ENCODE measurements around the gene CYP4F3. TPM values are rescaled to one million over a fixed set of nuclear protein-coding genes. Genes with fewer than 3 reads are reported as not detected.

CYP4F3 gene
- total RNA-seq, 2 experiments from 2014 or later, result not detected

DNA sequence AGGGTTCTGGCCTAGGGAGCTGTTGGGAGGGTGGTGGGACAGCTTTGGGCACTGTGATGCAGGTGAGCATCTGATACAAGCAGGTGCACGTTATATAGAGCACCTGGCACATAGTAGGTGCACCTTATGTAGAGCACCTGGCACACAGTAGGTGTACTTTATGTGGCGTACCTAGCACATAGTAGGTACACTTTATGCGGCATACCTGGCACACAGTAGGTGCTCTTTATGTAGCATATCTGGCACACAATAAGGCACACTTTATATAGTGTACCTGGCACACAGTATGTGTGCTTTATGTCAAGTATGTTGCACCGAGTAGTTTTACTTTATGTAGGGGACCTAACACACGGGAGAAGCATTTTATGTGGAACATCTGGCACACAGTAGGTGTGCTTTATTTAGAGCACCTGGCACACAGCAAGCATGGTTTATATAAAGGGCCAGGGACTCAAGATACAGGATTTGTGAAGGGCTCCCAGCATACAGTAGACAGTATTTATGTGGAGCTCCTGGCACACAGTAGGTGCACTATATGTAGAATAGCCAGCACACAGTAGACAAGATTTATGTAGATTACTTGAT is 30.6 kb downstream of the CYP4F3 start:
- H3K27me3 ChIP-seq (ENCODE audit: control insufficient read depth in 1 of 2, insufficient read depth in 2 of 2, low read length in 2 of 2), result peaks cover 4 to 9% of the 10 kb centered on the region in 2 experiments
- TF ChIP-seq, protein P1, sequence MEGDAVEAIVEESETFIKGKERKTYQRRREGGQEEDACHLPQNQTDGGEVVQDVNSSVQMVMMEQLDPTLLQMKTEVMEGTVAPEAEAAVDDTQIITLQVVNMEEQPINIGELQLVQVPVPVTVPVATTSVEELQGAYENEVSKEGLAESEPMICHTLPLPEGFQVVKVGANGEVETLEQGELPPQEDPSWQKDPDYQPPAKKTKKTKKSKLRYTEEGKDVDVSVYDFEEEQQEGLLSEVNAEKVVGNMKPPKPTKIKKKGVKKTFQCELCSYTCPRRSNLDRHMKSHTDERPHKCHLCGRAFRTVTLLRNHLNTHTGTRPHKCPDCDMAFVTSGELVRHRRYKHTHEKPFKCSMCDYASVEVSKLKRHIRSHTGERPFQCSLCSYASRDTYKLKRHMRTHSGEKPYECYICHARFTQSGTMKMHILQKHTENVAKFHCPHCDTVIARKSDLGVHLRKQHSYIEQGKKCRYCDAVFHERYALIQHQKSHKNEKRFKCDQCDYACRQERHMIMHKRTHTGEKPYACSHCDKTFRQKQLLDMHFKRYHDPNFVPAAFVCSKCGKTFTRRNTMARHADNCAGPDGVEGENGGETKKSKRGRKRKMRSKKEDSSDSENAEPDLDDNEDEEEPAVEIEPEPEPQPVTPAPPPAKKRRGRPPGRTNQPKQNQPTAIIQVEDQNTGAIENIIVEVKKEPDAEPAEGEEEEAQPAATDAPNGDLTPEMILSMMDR (IDR thresholded peaks at IDR 0.05), result no peak
- no peak overlapping the region for H3K27ac ChIP-seq (ENCODE audit: low read depth in 1 of 2, low read length in 2 of 2)
- Mint-ChIP-seq H3K27me3 (no peaks in the 10 kb centered on the region), H3K4me1 (ENCODE audit: low read depth) (peaks cover 23% of the 10 kb centered on the region), H3K9me3 (no peaks in the 10 kb centered on the region), H3K36me3 (ENCODE audit: low read depth) (no peaks in the 10 kb centered on the region), H3K4me3 (no peak overlapping the region), H3K27ac (peak overlapping the region; percentile 79)
- ChIA-PET CTCF (no interaction called here), POLR2A (no interaction called here)
- intact Hi-C loops (cut with DNase I, micrococcal nuclease), result no loop called here
- DNase-seq, result no peak
- no peak for ATAC-seq (ENCODE audit: poor library complexity)
- peaks cover 0 to 3% of the 10 kb centered on the region in 2 experiments for H3K9me3 ChIP-seq (ENCODE audit: control insufficient read depth in 1 of 2, insufficient read depth in 1 of 2, low read length in 2 of 2)
- no peak overlapping the region for H3K4me3 ChIP-seq (ENCODE audit: low read length)
- H3K4me1 ChIP-seq (ENCODE audit: insufficient read depth, low read length), result peaks cover 16% of the 10 kb centered on the region
- no peaks in the 10 kb centered on the region for H3K36me3 ChIP-seq (ENCODE audit: insufficient read depth, low read length)

- CTCF ChIA-PET, result no interaction called here
- Mint-ChIP-seq H3K9me3 (no peaks in the 10 kb centered on the region), H3K27ac (peak overlapping the region; percentile 79)
These were observed 31.3 kb downstream of the CYP4F3 start for GRCh38 chr19:15671891-15672579.

DNA sequence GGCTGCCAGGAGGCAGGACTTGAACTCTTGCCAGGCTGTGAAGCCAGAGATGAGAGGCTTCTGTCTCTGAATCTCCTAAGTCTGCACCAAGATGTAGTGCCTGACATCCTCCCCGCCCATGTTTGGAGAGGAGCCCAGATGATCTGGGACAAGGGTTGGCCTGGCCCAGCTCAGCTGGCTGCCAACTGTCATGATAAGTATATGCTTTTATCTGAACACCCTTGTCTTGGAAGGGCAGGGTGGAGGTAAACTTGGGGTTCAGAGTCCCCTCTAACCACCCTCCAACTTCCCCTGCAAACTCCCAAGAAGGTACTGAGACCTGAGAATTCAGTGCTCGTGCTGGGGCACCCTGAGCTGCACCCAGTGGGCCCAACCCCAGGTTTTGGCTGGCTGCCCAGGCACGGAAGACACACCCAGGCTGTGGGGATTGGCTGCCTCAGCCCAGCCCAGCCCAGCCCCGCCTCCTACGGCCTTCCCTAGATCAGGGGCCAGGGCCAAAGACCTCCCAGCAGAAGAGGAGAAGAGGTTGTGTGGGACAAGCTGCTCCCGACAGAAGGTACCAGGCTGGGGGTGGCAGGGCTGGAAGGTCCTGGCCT is 32.0 kb downstream of the CYP4F3 start, which contains the start of gene CYP4F12:
CYP4F12 (plus strand) TSS at position 508 of the 596 bp plus-strand sequence. CDS start 443 bp downstream, outside the sequence.
- no peaks in the 10 kb centered on the region for H3K36me3 Mint-ChIP-seq (ENCODE audit: low read depth)
- H3K4me3 ChIP-seq (ENCODE audit: low read length), result no peak within 1 kb of the TSS
- H3K4me3 Mint-ChIP-seq, result no peak within 1 kb of the TSS
- H3K9me3 ChIP-seq (ENCODE audit: control insufficient read depth in 1 of 2, insufficient read depth in 1 of 2, low read length in 2 of 2), result peaks cover 0 to 3% of the 10 kb centered on the region in 2 experiments
- no peaks in the 10 kb centered on the region for H3K36me3 ChIP-seq (ENCODE audit: insufficient read depth, low read length)
- intact Hi-C loops (cut with DNase I, micrococcal nuclease), result no loop called here
- ATAC-seq (ENCODE audit: poor library complexity) (peak; percentile 68), DNase-seq (peak in 10 of 14 experiments; percentile 9 to 56 (median 32))
- CTCF ChIA-PET, result no interaction called here
- POLR2A ChIA-PET, result no interaction called here
- H3K4me1 Mint-ChIP-seq (ENCODE audit: low read depth), result peaks cover 23% of the 10 kb centered on the region
- TF ChIP-seq, protein P1 (IDR thresholded peaks at IDR 0.05), result no peak
- no peaks in the 10 kb centered on the region for H3K9me3 Mint-ChIP-seq
- H3K27ac ChIP-seq (ENCODE audit: low read depth in 1 of 2, low read length in 2 of 2), result peak within 1 kb of the TSS in 1 of 2 donors; percentile 5
- peak within 1 kb of the TSS; percentile 79 for H3K27ac Mint-ChIP-seq
- peaks cover 16% of the 10 kb centered on the region for H3K4me1 ChIP-seq (ENCODE audit: insufficient read depth, low read length)
- peaks cover 0 to 2% of the 10 kb centered on the region in 2 experiments for H3K27me3 ChIP-seq (ENCODE audit: control insufficient read depth in 1 of 2, insufficient read depth in 2 of 2, low read length in 2 of 2)
- H3K27me3 Mint-ChIP-seq, result no peaks in the 10 kb centered on the region

More at GRCh38 chr19:15671891-15672579, 31.3 kb downstream of the CYP4F3 start:
- peaks cover 0 to 3% of the 10 kb centered on the region in 2 experiments for H3K9me3 ChIP-seq (ENCODE audit: control insufficient read depth in 1 of 2, insufficient read depth in 1 of 2, low read length in 2 of 2)
- POLR2A ChIA-PET, result no interaction called here
- peaks cover 2% of the 10 kb centered on the region in 2 experiments for H3K27me3 ChIP-seq (ENCODE audit: control insufficient read depth in 1 of 2, insufficient read depth in 2 of 2, low read length in 2 of 2)
- H3K4me3 ChIP-seq (ENCODE audit: low read length), result no peak overlapping the region
- H3K4me3 Mint-ChIP-seq, result no peak overlapping the region
- no peak overlapping the region for H3K27ac ChIP-seq (ENCODE audit: low read depth in 1 of 2, low read length in 2 of 2)
- ATAC-seq (ENCODE audit: poor library complexity) (no peak), DNase-seq (no peak)
- H3K27me3 Mint-ChIP-seq, result no peaks in the 10 kb centered on the region
- H3K36me3 Mint-ChIP-seq (ENCODE audit: low read depth), result no peaks in the 10 kb centered on the region
- no peaks in the 10 kb centered on the region for H3K36me3 ChIP-seq (ENCODE audit: insufficient read depth, low read length)
- intact Hi-C loops (cut with DNase I, micrococcal nuclease), result no loop called here
- peaks cover 23% of the 10 kb centered on the region for H3K4me1 Mint-ChIP-seq (ENCODE audit: low read depth)
- TF ChIP-seq, protein P1 (IDR thresholded peaks at IDR 0.05), result no peak
- H3K4me1 ChIP-seq (ENCODE audit: insufficient read depth, low read length), result peaks cover 16% of the 10 kb centered on the region
